ENCODE data around the gene ACTR1A.

Gene ACTR1A

GRCh38 chr10:102492983-102493382 is 9.5 kb downstream of the ACTR1A start:
- H3K4me3 ChIP-seq (ENCODE audit: low read depth, low read length), result no peak overlapping the region
- no peak for DNase-seq (ENCODE audit: low read depth)

DNA sequence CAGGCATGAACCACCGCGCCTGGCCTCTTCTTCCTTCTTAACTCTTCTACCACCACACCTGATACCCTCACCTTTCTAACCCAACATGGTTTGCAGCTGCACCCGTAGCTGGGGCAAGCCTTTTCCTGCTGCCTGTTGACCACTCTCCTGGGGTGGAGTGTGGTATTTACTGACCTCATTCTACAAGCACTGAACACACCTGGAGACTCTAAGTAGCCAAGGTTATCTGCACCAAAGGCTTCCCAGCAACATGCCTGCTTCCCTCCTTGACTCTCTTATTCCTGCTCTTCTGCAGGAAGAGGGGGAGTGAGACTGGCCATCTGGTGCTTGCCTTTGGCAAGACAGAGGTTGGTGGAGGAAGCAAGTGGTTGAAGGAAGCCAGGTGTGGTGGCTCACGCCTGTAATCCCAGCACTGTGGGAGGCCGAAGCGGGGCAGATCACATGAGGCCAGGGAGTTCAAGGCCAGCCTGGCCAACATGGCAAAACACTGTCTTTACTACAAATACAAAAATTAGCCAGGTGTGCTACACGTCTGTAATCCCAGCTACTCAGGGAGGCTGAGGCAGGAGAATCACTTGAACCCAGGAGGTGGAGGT is 10.1 kb downstream of the ACTR1A start:
- no peak overlapping the region for H3K4me3 ChIP-seq (ENCODE audit: low read depth, low read length)
- no peak for DNase-seq (ENCODE audit: low read depth)

DNA sequence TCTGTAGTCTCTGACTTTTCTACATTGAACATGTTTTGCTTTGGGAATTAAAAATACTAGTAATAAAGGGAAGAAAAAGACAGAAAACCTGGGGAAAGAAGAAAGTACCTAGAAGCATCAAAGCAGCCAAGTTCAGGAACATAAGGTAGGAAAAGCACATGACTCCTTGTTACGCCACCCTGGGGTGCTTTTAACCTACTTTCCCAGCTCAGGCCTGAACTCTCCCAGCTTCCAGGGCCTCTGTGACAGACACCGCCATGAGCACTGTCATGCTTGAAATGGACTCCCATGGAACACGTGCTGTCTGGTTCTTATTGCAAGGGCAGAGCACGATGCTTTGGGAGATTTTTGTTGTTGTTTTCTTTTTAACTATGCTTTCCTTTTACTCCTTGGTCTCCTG is 11.4 kb downstream of the ACTR1A start:
- DNase-seq (ENCODE audit: low read depth), result no peak
- no peak overlapping the region for H3K4me3 ChIP-seq (ENCODE audit: low read depth, low read length)

GRCh38 chr10:102485093-102485784 is 17.3 kb downstream of the ACTR1A start:
- no peak for DNase-seq (ENCODE audit: low read depth)
- H3K4me3 ChIP-seq (ENCODE audit: low read depth, low read length), result no peak overlapping the region

DNA sequence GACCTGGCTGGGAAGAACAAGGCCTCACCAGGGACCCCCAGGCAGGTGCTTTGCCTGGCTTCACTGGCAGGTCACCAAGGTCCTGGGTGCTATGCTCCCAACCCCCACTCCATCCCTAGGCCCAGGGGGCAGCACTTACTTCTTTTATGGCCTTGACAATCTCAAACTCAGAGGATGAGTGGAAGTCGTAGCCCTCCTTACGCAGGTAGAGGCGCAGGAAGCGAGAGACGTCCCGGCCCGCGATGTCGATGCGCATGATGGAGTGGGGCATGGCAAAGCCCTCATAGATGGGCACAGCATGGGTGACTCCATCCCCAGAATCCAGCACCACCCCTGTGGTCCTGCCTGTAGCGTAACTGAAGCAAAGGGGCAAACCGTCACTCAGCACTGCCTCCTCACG is 18.5 kb downstream of the ACTR1A start:
- DNase-seq (ENCODE audit: low read depth), result no peak
- no peak overlapping the region for H3K4me3 ChIP-seq (ENCODE audit: low read depth, low read length)

- no peak overlapping the region for H3K4me3 ChIP-seq (ENCODE audit: low read depth, low read length)
Observed at GRCh38 chr10:102480396-102480795, 22.1 kb downstream of the ACTR1A start.

GRCh38 chr10:102479651-102480050 is 22.9 kb downstream of the ACTR1A start:
- no peak overlapping the region for H3K4me3 ChIP-seq (ENCODE audit: low read depth, low read length)

More at GRCh38 chr10:102480396-102480795, 22.1 kb downstream of the ACTR1A start:
- no peak for DNase-seq (ENCODE audit: low read depth)

GRCh38 chr10:102476466-102477141 is 25.9 kb downstream of the ACTR1A start:
- DNase-seq (ENCODE audit: low read depth), result no peak
- no peak overlapping the region for H3K4me3 ChIP-seq (ENCODE audit: low read depth, low read length)

More at GRCh38 chr10:102479651-102480050, 22.9 kb downstream of the ACTR1A start:
- DNase-seq (ENCODE audit: low read depth), result no peak

DNA sequence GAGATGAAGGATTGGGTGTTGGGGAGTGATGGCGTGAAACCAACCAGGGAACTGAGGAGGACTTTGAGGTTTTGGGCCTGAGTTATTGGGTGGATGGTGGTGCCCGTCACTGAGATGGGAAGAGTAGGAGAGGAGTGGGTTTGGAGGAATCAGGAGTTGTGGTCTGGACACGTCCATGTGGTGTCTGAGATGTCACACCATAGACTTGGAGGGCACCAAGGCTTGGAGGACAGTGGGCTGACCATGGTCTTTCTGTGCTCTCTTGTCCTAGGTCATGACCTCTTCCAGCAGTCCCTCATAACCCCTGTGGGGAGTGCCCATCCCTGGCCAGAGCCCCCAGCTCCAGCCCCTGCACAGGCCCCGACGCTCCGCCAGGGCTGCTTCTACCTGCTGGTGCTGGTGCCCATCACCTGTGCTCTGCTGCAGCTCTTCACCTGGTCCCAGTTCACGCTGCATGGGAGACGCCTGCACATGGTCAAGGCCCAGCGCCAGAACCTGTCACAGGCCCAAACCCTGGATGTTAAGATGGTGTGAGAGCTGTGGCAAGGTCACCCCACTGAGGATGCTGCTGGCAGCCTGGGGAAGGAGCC is 27.0 kb downstream of the ACTR1A start:
- DNase-seq (ENCODE audit: low read depth), result no peak
- no peak overlapping the region for H3K4me3 ChIP-seq (ENCODE audit: low read depth, low read length)

DNA sequence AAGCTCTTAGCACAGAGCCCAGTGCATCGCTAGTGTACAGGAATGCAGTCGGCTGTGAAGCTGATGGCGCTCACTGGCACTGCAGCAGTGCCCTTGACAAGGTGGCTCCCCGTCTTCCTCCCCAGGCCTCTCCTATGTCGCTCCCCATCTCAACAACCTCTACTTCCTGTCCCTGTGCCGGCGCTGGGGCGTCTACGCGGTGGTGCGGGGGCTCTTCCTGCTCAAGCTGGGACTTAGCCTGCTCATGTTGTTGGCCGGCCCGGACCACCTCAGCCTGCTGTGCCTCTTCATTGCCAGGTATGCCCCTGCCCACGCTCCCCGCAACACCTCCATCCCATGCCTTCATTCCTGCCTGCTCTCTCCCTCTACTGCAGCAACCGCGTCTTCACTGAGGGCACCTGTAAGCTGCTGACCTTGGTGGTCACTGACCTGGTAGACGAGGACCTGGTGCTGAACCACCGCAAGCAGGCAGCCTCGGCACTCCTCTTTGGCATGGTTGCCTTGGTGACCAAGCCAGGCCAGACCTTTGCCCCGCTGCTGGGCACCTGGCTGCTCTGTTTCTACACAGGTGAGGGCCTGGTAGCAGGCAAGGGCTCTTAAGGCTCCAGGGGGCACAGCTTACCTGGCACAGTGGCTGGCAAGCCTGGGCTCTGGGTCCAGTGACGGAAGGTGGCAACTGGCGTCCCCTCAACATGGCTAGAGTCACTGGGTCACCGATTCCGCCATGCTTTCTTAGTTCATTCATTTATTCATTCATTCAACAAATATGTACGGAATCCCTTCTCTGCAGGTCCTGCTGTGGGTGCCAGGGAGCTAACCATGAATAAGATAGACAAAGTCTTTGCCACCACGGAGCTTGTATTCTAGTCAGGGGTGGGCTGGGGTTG is 28.8 kb downstream of the ACTR1A start:
- H3K4me3 ChIP-seq (ENCODE audit: low read depth, low read length), result no peak overlapping the region
- no peak for DNase-seq (ENCODE audit: low read depth)

DNA sequence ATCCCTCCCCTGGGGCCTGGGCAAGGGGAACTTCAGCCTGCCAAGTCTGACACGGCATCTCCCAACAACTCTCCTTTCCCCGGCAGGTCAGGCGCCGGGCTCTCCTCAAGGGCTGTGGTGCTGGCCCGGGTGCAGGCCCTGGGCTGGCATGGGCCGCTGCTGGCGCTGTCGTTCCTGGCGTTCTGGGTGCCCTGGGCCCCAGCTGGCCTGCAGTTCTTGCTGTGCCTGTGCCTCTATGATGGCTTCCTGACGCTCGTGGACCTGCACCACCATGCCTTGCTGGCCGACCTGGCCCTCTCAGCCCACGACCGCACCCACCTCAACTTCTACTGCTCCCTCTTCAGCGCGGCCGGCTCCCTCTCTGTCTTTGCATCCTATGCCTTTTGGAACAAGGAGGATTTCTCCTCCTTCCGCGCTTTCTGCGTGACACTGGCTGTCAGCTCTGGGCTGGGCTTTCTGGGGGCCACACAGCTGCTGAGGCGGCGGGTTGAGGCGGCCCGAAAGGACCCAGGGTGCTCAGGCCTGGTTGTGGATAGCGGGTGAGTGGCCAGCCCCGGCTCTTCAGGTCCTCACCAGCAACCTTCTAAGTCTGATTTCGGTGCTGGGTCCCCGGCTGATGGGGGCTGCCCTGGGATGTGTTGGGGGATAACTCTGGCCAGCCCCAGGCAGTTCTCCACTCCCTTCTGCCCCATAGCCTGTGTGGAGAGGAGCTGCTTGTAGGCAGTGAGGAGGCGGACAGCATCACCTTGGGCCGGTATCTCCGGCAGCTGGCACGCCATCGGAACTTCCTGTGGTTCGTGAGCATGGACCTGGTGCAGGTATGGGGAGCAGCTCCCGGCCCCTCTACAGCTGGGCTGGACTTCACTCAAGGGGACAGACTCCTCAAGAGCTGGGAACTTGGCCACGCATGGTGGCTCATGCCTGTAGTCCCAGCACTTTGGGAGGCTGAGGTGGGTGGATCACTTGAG is 31.6 kb downstream of the ACTR1A start:
- no peak overlapping the region for H3K4me3 ChIP-seq (ENCODE audit: low read depth, low read length)
- no peak for DNase-seq (ENCODE audit: low read depth)

- peak; percentile 42 for DNase-seq (ENCODE audit: low read depth)
- H3K4me3 ChIP-seq (ENCODE audit: low read depth, low read length), result no peak overlapping the region
Observed at GRCh38 chr10:102468683-102469082, 33.8 kb downstream of the ACTR1A start.

DNA sequence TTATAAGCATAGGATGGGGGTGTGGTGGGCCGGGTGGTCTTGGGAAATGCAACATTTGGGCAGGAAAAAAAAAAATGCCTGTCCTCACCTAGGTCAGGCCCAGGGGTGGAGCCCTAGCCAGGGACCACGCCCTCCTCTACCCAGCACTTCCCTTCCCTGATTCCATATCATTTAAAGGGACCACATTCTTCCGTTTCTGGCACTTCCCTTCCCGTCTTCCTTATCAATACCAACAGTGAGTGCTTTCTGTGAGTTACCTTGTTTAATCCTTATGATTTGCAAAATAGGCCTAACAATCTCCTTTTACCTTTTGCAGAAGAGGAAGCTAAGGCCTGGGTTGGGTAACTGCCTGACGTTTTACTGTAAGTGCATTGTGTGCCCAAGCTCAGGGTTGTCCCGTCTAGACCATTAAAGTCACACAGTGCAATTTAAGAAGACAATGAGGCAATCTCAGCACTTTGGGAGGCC is 34.5 kb downstream of the ACTR1A start:
- H3K4me3 ChIP-seq (ENCODE audit: low read depth, low read length), result no peak overlapping the region
- DNase-seq (ENCODE audit: low read depth), result no peak

DNA sequence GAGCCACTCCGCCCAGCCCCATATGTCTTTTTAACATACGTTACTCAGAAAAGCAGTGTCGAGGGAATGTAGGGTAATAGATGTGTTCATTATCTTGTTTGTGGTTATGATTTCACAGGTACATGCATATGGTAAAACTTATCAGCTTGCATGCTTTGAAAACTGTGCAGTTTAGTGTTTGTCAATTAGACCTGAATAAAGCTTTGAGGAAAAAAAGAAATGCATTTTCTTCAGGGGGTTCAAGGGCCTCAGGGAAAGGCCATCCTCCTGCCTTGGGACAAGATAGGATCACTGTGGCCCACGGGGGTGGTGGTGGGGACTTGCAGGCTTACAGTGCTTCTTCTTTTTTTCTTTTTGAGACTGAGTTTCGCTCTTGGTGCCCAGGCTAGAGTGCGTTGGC is 35.2 kb downstream of the ACTR1A start:
- no peak overlapping the region for H3K4me3 ChIP-seq (ENCODE audit: low read depth, low read length)
- no peak for DNase-seq (ENCODE audit: low read depth)

DNA sequence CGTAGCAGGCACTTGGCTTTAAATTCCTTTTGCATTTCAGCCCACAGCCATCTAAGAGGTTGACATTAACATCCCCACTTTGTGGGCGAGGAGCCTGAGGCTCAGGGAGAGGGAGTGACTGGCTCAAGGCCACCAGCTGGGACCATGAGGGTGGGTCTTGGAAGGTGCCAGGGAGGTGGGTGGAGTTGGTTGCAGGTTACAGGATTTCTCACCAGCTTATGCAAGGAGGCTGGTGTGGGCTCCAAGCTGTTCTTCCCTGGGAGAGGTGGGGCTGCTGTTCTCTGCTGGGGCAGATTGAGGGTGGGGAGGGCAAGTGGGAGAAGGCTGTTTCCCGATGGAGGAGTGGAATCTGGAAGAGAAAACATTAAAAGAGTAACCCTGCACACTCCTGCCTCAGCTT is 37.0 kb downstream of the ACTR1A start:
- no peak for DNase-seq (ENCODE audit: low read depth)
- H3K4me3 ChIP-seq (ENCODE audit: low read depth, low read length), result no peak overlapping the region

DNA sequence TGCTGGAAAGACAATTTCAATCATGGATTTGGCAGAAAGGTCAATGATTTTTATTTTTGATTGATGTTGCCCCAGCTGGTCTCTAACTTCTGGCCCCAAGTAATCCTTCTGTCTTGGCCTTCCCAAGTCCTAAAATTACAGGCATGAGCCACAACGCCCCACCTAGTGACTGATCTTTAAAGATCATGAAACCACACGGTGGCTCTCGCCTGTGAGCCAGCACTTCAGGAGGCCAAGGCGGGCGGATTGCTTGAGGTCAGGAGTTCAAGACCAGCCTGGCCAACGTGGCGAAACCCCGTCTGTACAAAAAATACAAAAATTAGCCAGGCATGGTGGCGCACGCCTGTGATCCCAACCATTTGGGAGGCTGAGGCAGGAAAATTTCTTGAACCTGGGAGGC is 38.5 kb downstream of the ACTR1A start:
- H3K4me3 ChIP-seq (ENCODE audit: low read depth, low read length), result no peak overlapping the region
- DNase-seq (ENCODE audit: low read depth), result no peak

- H3K4me3 ChIP-seq (ENCODE audit: low read depth, low read length), result no peak overlapping the region
Observed at GRCh38 chr10:102462512-102463054, 39.9 kb downstream of the ACTR1A start.

More at GRCh38 chr10:102462512-102463054, 39.9 kb downstream of the ACTR1A start:
- DNase-seq (ENCODE audit: low read depth), result no peak
